ENCODE results near the gene GPR137B. TPM values are rescaled to one million over a fixed set of nuclear protein-coding genes. Genes with fewer than 3 reads are reported as not detected.

GPR137B gene
- total RNA-seq, 1 donor from 2014 or later = 7.7 TPM

DNA sequence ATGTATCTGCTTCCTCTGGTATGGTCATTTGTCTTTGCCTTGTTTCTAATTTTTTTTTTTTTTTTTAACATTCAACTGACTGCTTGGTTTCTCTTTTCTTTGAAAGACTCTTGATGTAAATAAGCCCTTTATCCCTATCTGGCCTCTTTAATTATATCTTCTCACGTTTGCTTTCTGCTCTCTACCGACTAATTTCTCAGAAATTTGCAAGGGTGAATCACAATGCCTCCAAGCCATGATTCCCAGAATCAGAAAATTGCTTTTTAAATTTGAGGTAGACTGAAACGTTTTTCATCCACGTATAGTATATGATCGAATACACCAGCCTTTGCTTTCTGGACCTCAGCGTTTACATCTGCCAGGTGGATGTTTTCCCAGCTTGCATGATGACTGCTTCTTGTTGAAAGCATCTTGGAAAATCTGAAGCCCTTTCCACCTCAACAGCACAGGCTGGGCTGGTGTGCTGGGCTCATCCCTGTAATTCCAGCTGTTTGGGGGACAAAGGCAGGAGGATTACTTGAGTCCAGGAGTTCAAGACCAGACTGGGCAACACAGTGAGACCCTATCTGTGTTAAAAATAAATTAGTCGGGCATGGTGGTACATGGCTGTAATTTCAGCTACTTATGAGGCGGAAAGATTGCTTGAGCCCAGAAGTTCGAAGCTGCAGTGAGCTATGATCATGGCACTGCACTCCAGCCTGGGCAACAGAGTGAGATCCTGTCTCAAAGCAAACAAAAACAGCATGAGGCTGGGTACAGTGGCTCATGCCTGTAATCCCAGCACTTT is 35.0 kb upstream of the GPR137B start:
- intact Hi-C loops (cut with micrococcal nuclease) = loop anchor here (5.0 kb wide), 2 partner anchors 175 to 345 kb away; partner anchors contain the start of gene ERO1B
- Mint-ChIP-seq H3K27me3 (peaks cover 2% of the 10 kb centered on the region), H3K4me1 (peaks cover 8% of the 10 kb centered on the region), H3K36me3 (ENCODE audit: low read depth) (no peaks in the 10 kb centered on the region), H3K4me3 (no peak overlapping the region), H3K27ac (no peak overlapping the region), H3K9me3 (no peaks in the 10 kb centered on the region)
- DNase-seq = no peak

DNA sequence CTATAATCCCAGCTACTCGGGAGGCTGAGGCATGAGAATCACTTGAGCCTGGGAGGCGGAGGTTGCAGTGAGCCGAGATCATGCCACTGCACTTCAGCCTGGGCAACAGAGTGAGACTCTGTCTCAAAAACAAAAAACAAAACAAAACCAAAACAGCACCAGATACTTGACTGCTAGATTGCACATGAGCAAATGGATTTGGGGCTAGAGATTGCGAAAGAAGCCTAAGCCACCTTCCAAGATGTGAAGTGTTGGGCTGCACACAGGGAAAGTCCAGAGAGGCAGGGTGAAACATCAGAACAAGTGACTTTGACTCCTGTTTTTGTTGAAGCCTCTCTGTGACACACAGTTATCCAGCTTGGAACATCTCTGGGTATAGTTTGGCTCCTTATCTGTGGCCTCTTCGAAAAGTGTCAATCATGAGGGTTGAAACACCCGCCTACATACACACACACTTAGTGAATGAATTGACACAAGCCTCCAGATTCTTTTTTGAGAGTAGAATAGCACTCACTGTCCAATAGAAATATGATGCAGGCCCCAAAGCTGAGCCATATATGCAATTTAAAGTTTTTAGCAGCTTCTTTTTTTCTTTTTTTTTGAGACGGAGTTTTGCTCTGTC is 34.2 kb upstream of the GPR137B start:
- H3K36me3 Mint-ChIP-seq (ENCODE audit: low read depth) = no peaks in the 10 kb centered on the region

GRCh38 chr1:236110137-236110536 is 32.2 kb upstream of the GPR137B start:
- intact Hi-C loops (cut with micrococcal nuclease) = no loop called here
- Mint-ChIP-seq H3K36me3 (ENCODE audit: low read depth) (no peaks in the 10 kb centered on the region), H3K27me3 (no peaks in the 10 kb centered on the region), H3K9me3 (no peaks in the 10 kb centered on the region), H3K4me3 (no peak overlapping the region), H3K27ac (no peak overlapping the region), H3K4me1 (peaks cover 5% of the 10 kb centered on the region)
- DNase-seq = no peak

More for the DNA sequence above, 34.2 kb upstream of the GPR137B start:
- Mint-ChIP-seq H3K4me3 (no peak overlapping the region), H3K4me1 (peaks cover 8% of the 10 kb centered on the region), H3K27me3 (peaks cover 2% of the 10 kb centered on the region), H3K9me3 (no peaks in the 10 kb centered on the region), H3K27ac (no peak overlapping the region)
- intact Hi-C loops (cut with micrococcal nuclease) = loop anchor here (5.0 kb wide), 2 partner anchors 174 to 344 kb away; partner anchors contain the start of gene ERO1B
- DNase-seq = no peak

DNA sequence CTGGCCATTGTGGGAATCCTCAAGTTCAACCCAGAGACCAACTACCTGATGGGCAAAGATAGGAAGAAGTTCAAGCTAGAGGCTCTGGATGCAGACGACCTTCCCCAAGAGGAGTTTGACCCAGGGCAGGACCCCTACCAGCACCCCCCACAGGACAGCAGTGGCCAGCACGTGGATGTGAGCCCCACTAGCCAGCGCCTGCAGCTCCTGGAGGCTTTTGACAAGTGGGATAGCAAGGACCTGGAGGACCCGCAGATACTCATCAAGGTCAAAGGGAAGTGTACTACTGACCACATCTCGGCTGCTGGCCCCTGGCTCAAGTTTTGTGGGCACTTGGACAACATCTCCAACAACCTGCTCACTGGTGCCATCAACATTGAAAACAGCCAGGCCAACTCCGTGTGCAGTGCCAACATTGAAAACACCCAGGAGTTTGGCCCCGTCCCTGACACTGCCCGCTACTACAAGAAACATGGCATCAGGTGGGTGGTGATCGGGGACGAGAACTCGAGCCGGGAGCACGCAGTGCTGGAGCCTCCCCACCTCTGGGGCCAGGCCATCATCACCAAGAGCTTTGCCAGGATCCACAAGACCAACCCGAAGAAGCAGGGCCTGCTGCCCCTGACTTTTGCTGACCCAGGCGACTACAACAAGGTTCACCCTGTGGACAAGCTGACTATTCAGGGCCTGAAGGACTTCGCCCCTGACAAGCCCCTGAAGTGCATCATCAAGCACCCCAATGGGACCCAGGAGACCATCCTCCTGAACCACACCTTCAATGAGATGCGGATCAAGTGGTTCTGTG is 30.6 kb upstream of the GPR137B start:
- Mint-ChIP-seq H3K9me3 (no peaks in the 10 kb centered on the region), H3K27ac (no peak overlapping the region), H3K4me3 (no peak overlapping the region), H3K4me1 (peaks cover 5% of the 10 kb centered on the region), H3K27me3 (no peaks in the 10 kb centered on the region), H3K36me3 (ENCODE audit: low read depth) (no peaks in the 10 kb centered on the region)
- intact Hi-C loops (cut with micrococcal nuclease) = no loop called here
- no peak for DNase-seq

GRCh38 chr1:236112332-236112627 is 30.1 kb upstream of the GPR137B start:
- intact Hi-C loops (cut with micrococcal nuclease) = no loop called here
- Mint-ChIP-seq H3K36me3 (ENCODE audit: low read depth) (no peaks in the 10 kb centered on the region), H3K27ac (no peak overlapping the region), H3K4me3 (no peak overlapping the region), H3K27me3 (no peaks in the 10 kb centered on the region), H3K4me1 (peaks cover 2% of the 10 kb centered on the region), H3K9me3 (no peaks in the 10 kb centered on the region)
- peak; percentile 53 for DNase-seq

DNA sequence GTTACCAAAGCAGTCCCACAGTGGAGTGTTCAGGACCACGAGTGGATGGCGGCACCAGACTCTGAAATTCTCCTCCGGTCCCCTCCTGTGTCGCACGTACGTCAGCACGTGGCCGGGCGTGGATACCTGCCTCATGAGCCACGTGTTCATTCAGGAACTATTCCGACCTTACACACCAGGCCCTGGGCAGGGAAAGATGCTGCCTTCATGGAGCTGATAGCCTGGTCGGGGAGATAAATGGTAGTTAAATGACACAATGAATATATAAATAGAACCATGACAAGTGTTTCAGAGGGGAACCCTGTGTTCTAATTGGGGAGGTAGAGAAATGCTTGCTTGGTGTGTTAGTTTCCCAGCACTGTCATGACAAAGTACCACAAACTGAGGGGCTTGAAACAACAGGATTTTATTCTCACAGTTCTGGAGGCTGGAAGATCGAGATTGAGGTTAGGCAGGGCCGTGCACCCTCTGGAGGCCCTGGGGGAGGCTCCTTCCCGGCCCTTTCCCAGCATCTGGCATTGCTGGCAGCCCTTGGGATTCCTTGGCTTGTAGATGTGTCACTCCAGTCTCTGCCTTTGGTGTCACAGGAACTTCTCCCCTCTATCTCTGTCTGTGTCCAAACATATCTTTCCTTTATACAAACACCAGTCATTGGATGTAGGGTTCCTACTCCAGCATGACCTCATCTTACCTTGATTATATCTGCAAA is 28.9 kb upstream of the GPR137B start:
- intact Hi-C loops (cut with micrococcal nuclease) = no loop called here
- peak; percentile 53 for DNase-seq
- Mint-ChIP-seq H3K4me3 (no peak overlapping the region), H3K27me3 (peaks cover 6% of the 10 kb centered on the region), H3K36me3 (ENCODE audit: low read depth) (no peaks in the 10 kb centered on the region), H3K4me1 (peaks cover 3% of the 10 kb centered on the region), H3K9me3 (no peaks in the 10 kb centered on the region), H3K27ac (no peak overlapping the region)

DNA sequence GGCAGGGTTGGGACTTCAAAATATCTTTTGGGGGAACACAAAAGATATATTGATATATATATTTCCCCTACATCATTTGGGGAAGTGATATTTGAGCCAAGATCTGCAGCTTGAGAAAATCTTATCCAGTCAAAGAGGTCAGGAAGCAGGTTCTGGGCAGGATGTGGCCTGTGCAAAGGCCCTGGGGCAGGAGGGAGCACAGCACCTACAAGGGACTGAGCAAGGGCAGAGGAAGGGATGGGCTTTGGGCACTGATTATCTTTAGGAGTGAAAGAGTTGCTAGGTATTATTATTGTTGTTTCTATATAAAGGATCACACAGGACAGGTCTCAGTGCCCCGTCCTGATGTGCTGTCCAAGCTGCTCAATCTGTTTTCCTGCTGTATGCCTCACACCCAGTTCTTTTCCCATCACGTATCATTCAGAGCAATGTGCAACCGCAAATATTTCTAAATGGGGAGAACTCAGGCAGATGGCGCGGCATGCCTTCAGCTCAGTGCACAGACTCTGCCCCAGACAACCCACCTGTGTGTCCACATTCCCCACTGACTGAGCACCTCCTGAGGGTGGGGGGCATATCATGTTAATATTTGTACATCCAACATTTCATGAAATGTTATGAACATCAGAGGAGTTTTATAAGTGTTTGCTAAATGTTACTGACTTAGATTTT is 28.1 kb upstream of the GPR137B start:
- Mint-ChIP-seq H3K27me3 (peaks cover 10% of the 10 kb centered on the region), H3K4me1 (peaks cover 5% of the 10 kb centered on the region), H3K4me3 (no peak overlapping the region), H3K9me3 (no peaks in the 10 kb centered on the region), H3K27ac (no peak overlapping the region), H3K36me3 (ENCODE audit: low read depth) (no peaks in the 10 kb centered on the region)
- DNase-seq = peak; percentile 51
- intact Hi-C loops (cut with micrococcal nuclease) = no loop called here

DNA sequence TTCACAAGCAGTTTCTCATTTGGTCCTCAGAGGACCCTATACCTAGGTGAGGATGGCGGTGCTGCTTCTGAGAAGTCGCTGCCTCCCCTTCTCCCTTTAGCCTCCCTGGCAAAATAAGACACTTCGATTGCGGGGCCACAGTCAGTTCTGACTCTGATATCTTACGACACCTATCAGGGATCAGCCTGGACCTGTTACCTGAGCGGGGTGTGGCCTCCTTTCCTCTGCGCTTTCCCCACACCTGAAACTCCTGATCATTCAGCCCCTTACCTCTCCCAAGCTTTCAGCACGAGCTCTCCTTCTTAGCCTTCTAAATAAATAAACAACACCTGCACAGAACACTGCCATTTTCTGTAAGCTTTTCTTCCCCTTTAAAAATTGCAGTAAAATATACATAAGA is 24.6 kb upstream of the GPR137B start:
- no peak overlapping the region for H3K27ac Mint-ChIP-seq
- intact Hi-C loops (cut with micrococcal nuclease) = no loop called here
- no peaks in the 10 kb centered on the region for H3K36me3 Mint-ChIP-seq (ENCODE audit: low read depth)
- peaks cover 7% of the 10 kb centered on the region for H3K9me3 Mint-ChIP-seq
- no peak overlapping the region for H3K4me3 Mint-ChIP-seq
- H3K4me1 Mint-ChIP-seq = peaks cover 33% of the 10 kb centered on the region
- H3K27me3 Mint-ChIP-seq = peaks cover 13% of the 10 kb centered on the region
- no peak for DNase-seq

DNA sequence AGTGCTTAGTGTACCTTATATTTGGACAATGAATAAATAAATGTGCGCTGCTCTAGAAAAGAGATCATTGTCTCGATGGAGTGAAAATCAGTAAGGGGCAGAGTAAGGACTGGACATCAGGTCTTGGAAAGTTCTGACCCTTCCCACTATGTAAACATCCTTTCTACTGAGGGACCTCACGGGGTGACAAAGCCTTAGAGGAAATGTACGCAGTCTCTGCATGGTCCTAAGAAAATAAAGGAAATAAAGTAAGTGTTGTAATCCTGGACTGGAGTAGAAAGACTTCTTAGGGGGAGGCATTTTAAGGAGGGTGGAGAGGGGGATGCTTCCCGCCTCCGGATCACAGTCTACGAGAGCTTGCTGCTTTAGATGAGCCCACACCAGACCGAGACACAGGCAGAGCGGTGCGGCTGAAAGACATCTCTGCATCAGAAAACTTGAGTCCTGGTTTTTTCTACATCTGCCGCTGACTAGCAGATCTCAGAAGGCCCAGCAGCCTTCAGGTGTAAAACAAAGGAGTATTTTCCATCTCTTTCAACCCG is 22.3 kb upstream of the GPR137B start:
- intact Hi-C loops (cut with micrococcal nuclease) = loop anchor here (5.0 kb wide), 1 partner anchor 97 kb away; no protein-coding TSS in a partner anchor
- Mint-ChIP-seq H3K27me3 (peaks cover 19% of the 10 kb centered on the region), H3K36me3 (ENCODE audit: low read depth) (no peaks in the 10 kb centered on the region), H3K4me1 (peaks cover 33% of the 10 kb centered on the region), H3K9me3 (peaks cover 7% of the 10 kb centered on the region), H3K4me3 (no peak overlapping the region), H3K27ac (no peak overlapping the region)
- no peak for DNase-seq

- H3K36me3 Mint-ChIP-seq (ENCODE audit: low read depth) = no peaks in the 10 kb centered on the region
- H3K4me1 Mint-ChIP-seq = peaks cover 33% of the 10 kb centered on the region
- peak overlapping the region; percentile 34 for H3K27ac Mint-ChIP-seq
- intact Hi-C loops (cut with micrococcal nuclease) = loop anchor here (5.0 kb wide), 1 partner anchor 97 kb away; no protein-coding TSS in a partner anchor
- peaks cover 7% of the 10 kb centered on the region for H3K9me3 Mint-ChIP-seq
- peak overlapping the region; percentile 70 for H3K4me3 Mint-ChIP-seq
- peaks cover 20% of the 10 kb centered on the region for H3K27me3 Mint-ChIP-seq
- DNase-seq = peak; percentile 69
These were observed 21.6 kb upstream of the GPR137B start for GRCh38 chr1:236120721-236121153.

- H3K4me3 Mint-ChIP-seq = peak overlapping the region; percentile 70
- peak overlapping the region; percentile 16 for H3K27ac Mint-ChIP-seq
- no peak for DNase-seq
- H3K36me3 Mint-ChIP-seq (ENCODE audit: low read depth) = no peaks in the 10 kb centered on the region
- peaks cover 7% of the 10 kb centered on the region for H3K9me3 Mint-ChIP-seq
- peaks cover 33% of the 10 kb centered on the region for H3K4me1 Mint-ChIP-seq
- H3K27me3 Mint-ChIP-seq = peaks cover 23% of the 10 kb centered on the region
- intact Hi-C loops (cut with micrococcal nuclease) = loop anchor here (1.0 to 5.0 kb wide), 4 partner anchors 21 to 273 kb away; partner anchors contain the start of gene GPR137B
These were observed 20.2 kb upstream of the GPR137B start for GRCh38 chr1:236122176-236122575.

GRCh38 chr1:236123563-236123962 is 18.8 kb upstream of the GPR137B start:
- Mint-ChIP-seq H3K36me3 (ENCODE audit: low read depth) (no peaks in the 10 kb centered on the region), H3K27me3 (peaks cover 15% of the 10 kb centered on the region), H3K27ac (no peak overlapping the region), H3K9me3 (peaks cover 7% of the 10 kb centered on the region), H3K4me3 (no peak overlapping the region), H3K4me1 (peaks cover 29% of the 10 kb centered on the region)
- no peak for DNase-seq
- intact Hi-C loops (cut with micrococcal nuclease) = loop anchor here (2.0 to 5.0 kb wide), 2 partner anchors 19 to 94 kb away; partner anchors contain the start of gene GPR137B
